Parathyroid adenoma (tissue), 2 donors: Measurements from ENCODE around the gene NCF4.

Source experiments
- H2AFZ ChIP-seq: fragments of 300-600 bp; sonication (generic); one replicate; pipeline ENCODE4 v1.7.0; 2017; ENCODE audit warnings: antibody characterized with exemption, mild to moderate bottlenecking
- H3K27ac ChIP-seq: fragments of 300-600 bp; sonication (generic); one replicate; pipeline ENCODE4 v1.7.0; 2017
- H3K27me3 ChIP-seq: fragments of 300-600 bp; sonication (generic); one replicate; pipeline ENCODE4 v1.7.0; 2017; ENCODE audit warnings: low read length; ENCODE audit not compliant: control insufficient read depth, insufficient read depth
- H3K36me3 ChIP-seq: fragments of 300-600 bp; sonication (generic); one replicate; pipeline ENCODE4 v1.7.0; 2017; ENCODE audit warnings: low read length; ENCODE audit not compliant: control insufficient read depth, insufficient read depth
- H3K4me1 ChIP-seq: fragments of 300-600 bp; sonication (generic); one replicate; pipeline ENCODE4 v1.7.0; 2017; ENCODE audit warnings: control low read depth
- H3K4me2 ChIP-seq: fragments of 300-600 bp; sonication (generic); one replicate; pipeline ENCODE4 v1.7.0; 2017; ENCODE audit warnings: low read length
- H3K4me3 ChIP-seq: fragments of 300-600 bp; sonication (generic); one replicate; pipeline ENCODE4 v1.7.0; 2017; ENCODE audit warnings: low read depth, low read length
- H3K79me2 ChIP-seq: fragments of 300-600 bp; sonication (generic); one replicate; pipeline ENCODE4 v1.7.0; 2017; ENCODE audit warnings: control low read depth
- H3K9ac ChIP-seq: fragments of 300-600 bp; sonication (generic); one replicate; pipeline ENCODE4 v1.7.0; 2017; ENCODE audit warnings: mild to moderate bottlenecking
- H3K9me3 ChIP-seq: fragments of 300-600 bp; sonication (generic); one replicate; pipeline ENCODE4 v1.7.0; 2017; ENCODE audit warnings: low read length; ENCODE audit not compliant: control insufficient read depth
- TF ChIP-seq, protein P1 (sequence below): fragments of 300-600 bp; sonication (generic); IDR thresholded peaks from one replicate; pipeline ENCODE4 v1.7.0; 2017; ENCODE audit warnings: antibody characterized with exemption, mild to moderate bottlenecking
- donor health status: primary hyperparathyroidism.

NCF4 gene

DNA sequence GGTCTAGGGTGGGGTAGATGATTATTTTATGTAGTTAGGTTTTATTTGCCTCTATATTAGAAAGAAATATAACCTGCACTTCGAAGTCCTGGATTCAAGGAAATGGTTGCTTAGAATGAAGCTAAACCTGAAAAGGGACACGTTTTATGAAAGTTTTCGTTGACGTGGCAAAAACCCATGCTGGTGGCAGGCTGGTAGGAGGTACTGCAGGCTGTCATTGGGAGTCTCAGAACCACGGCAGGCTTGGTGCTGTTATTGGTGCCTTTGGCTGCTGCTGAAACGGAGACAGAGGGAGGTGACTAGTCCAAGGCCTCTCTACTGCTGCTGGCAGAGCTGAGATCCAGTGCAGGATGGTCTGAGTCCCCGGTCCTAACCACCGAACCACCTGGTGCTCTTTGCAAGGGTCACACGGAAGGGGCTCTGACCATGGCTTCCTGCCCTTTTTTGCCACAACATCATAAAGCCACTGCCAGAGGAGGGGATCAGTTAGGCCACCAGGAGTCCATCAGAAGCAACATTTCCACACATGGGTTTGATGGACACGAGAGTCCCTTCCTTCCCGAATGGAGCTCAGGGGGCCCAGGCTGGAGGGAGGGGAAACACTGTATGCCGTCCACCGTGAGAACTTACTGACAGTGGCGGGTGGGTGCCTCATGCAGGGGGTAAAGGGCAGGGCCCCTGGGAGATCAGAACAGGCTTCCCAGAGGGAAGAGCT lies 66.1 kb downstream of the NCF4 start:
- no peak overlapping the region for H3K4me3 ChIP-seq
- H3K27me3 ChIP-seq = no peaks in the 10 kb centered on the region
- H3K36me3 ChIP-seq = no peaks in the 10 kb centered on the region
- H2AFZ ChIP-seq = no peak overlapping the region
- no peaks in the 10 kb centered on the region for H3K79me2 ChIP-seq
- no peaks in the 10 kb centered on the region for H3K9me3 ChIP-seq
- H3K9ac ChIP-seq = no peak overlapping the region
- TF ChIP-seq, protein P1, sequence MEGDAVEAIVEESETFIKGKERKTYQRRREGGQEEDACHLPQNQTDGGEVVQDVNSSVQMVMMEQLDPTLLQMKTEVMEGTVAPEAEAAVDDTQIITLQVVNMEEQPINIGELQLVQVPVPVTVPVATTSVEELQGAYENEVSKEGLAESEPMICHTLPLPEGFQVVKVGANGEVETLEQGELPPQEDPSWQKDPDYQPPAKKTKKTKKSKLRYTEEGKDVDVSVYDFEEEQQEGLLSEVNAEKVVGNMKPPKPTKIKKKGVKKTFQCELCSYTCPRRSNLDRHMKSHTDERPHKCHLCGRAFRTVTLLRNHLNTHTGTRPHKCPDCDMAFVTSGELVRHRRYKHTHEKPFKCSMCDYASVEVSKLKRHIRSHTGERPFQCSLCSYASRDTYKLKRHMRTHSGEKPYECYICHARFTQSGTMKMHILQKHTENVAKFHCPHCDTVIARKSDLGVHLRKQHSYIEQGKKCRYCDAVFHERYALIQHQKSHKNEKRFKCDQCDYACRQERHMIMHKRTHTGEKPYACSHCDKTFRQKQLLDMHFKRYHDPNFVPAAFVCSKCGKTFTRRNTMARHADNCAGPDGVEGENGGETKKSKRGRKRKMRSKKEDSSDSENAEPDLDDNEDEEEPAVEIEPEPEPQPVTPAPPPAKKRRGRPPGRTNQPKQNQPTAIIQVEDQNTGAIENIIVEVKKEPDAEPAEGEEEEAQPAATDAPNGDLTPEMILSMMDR = no peak
- no peak overlapping the region for H3K4me2 ChIP-seq
- no peaks in the 10 kb centered on the region for H3K4me1 ChIP-seq
- no peak overlapping the region for H3K27ac ChIP-seq
